Naive B cell (primary cell): ENCODE measurements around the gene ANGPTL4. TPM values are rescaled to one million over a fixed set of nuclear protein-coding genes. Genes with fewer than 3 reads are reported as not detected.
"Not testable (repeated sequence)": the region's sequence is repeated elsewhere in the genome, so short reads cannot be mapped to it uniquely, and the experiment has no call there.

Source experiments
- ATAC-seq, 2 donors: fragments of 150-1000 bp; cut with Tn5 transposase; 2 replicates each; pipeline ENCODE4 v1.10.0; 2021; ENCODE audit warnings: low read depth in 2 of 2, mild to moderate bottlenecking in 2 of 2, moderate library complexity in 2 of 2
- DNase-seq: peaks from one replicate; pipeline ENCODE4 v3.0.0; 2022
- H3K27ac Mint-ChIP-seq, 6 donors: one replicate each; pipeline ENCODE4 v1.8.0; 2020 to 2022; ENCODE audit warnings: mild to moderate bottlenecking in 6 of 6, mixed read lengths in 6 of 6, moderate library complexity in 5 of 6, inconsistent platforms in 2 of 6
- H3K27me3 Mint-ChIP-seq, 3 donors: one replicate each; pipeline ENCODE4 v1.8.0; 2021 to 2022; ENCODE audit warnings: mixed read lengths in 3 of 3, mild to moderate bottlenecking in 1 of 3
- H3K36me3 Mint-ChIP-seq, 2 donors: one replicate each; pipeline ENCODE4 v1.8.0; 2020 to 2022; ENCODE audit warnings: mixed read lengths in 2 of 2, inconsistent platforms in 1 of 2, mild to moderate bottlenecking in 1 of 2
- H3K4me1 Mint-ChIP-seq, 3 donors: one replicate each; pipeline ENCODE4 v1.8.0; 2020 to 2022; ENCODE audit warnings: mixed read lengths in 3 of 3, inconsistent platforms in 1 of 3, mild to moderate bottlenecking in 1 of 3, moderate library complexity in 1 of 3
- H3K4me3 Mint-ChIP-seq, 8 donors: one replicate each; pipeline ENCODE4 v1.8.0; 2020 to 2022; ENCODE audit warnings: mild to moderate bottlenecking in 8 of 8, mixed read lengths in 8 of 8, moderate library complexity in 8 of 8, inconsistent platforms in 2 of 8
- H3K9me3 Mint-ChIP-seq, 7 donors: one replicate each; pipeline ENCODE4 v1.8.0; 2020 to 2022; ENCODE audit warnings: mixed read lengths in 7 of 7, mild to moderate bottlenecking in 5 of 7, inconsistent platforms in 2 of 7, moderate library complexity in 1 of 7
- polyA plus RNA-seq, 6 donors: library from polyadenylated mRNA; unstranded; fragments of 300-500 nt; fragmentation: Illumina TruSeq; gene quantifications; one replicate each; pipeline ENCODE4 v1.2.3, GENCODE V29; 2021; ENCODE audit warnings: low read depth in 6 of 6

Gene ANGPTL4, protein sequence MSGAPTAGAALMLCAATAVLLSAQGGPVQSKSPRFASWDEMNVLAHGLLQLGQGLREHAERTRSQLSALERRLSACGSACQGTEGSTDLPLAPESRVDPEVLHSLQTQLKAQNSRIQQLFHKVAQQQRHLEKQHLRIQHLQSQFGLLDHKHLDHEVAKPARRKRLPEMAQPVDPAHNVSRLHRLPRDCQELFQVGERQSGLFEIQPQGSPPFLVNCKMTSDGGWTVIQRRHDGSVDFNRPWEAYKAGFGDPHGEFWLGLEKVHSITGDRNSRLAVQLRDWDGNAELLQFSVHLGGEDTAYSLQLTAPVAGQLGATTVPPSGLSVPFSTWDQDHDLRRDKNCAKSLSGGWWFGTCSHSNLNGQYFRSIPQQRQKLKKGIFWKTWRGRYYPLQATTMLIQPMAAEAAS
- polyA plus RNA-seq: not detected

- Mint-ChIP-seq H3K4me1 (peaks cover 13 to 21% (median 19%) of the 10 kb centered on the region in 3 donors), H3K27ac (peak within 1 kb of the TSS in 2 of 6 donors; percentile 37 to 75), H3K27me3 (peaks cover 24 to 76% (median 56%) of the 10 kb centered on the region in 3 donors), H3K4me3 (peak within 1 kb of the TSS in 7 of 8 donors; percentile 58 to 86 (median 81)), H3K36me3 (peaks cover 0 to 7% of the 10 kb centered on the region in 2 donors), H3K9me3 (peaks cover 0 to 2% (median 0%) of the 10 kb centered on the region in 7 donors)
- DNase-seq: no peak
- peak; percentile 37 to 70 for ATAC-seq
Measured at GRCh38 chr19:8363803-8364771, at the start of gene ANGPTL4. Gene ANGPTL4 (plus strand): TSS chr19:8364155. CDS start chr19:8364322, 167 bp downstream.

DNA sequence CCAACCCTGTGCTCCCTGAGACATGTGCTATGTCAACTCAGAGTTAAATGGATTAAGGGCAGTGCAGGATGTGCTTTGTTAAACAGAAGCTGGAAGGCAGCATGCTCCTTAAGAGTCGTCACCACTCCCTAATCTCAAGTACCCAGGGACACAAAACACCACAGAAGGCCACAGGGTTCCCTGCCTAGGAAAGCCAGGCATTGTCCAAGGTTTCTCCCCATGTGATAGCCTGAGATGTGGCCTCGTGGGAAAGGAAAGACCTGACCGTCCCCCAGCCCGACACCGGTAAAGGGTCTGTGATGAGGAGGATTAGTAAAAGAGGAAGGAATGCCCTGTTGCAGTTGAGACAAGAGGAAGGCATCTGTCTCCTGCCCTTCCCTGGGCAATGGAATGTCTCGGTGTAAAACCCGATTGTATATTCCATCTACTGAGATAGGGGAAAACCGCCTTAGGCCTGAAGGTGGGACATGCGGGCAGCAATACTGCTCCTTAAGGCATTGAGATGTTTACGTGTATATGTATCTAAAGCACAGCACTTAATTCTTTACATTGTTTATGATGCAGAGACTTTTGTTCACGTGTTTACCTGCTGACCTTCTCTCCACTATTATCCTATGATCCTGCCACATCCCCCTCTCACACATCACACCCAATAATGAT, 48.8 kb upstream of the ANGPTL4 start:
- Mint-ChIP-seq H3K4me3 (peak overlapping the region in 1 of 8 donors; percentile 58), H3K27ac (peak overlapping the region in 3 of 6 donors; percentile 23 to 67 (median 27)), H3K4me1 (peaks cover 4 to 23% (median 6%) of the 10 kb centered on the region in 3 donors)
- H3K9me3 Mint-ChIP-seq, H3K27me3 Mint-ChIP-seq, ATAC-seq, DNase-seq, H3K36me3 Mint-ChIP-seq: not testable (repeated sequence)

- H3K4me1 Mint-ChIP-seq: peaks cover 14 to 33% (median 19%) of the 10 kb centered on the region in 3 donors
- ATAC-seq (no peak), DNase-seq (no peak)
- no peaks in the 10 kb centered on the region for H3K27me3 Mint-ChIP-seq
- H3K27ac Mint-ChIP-seq: no peak overlapping the region
- H3K36me3 Mint-ChIP-seq: no peaks in the 10 kb centered on the region
- H3K4me3 Mint-ChIP-seq: peak overlapping the region in 1 of 8 donors; percentile 24
- no peaks in the 10 kb centered on the region for H3K9me3 Mint-ChIP-seq
Measured at GRCh38 chr19:8316351-8317125, 47.4 kb upstream of the ANGPTL4 start.

DNA sequence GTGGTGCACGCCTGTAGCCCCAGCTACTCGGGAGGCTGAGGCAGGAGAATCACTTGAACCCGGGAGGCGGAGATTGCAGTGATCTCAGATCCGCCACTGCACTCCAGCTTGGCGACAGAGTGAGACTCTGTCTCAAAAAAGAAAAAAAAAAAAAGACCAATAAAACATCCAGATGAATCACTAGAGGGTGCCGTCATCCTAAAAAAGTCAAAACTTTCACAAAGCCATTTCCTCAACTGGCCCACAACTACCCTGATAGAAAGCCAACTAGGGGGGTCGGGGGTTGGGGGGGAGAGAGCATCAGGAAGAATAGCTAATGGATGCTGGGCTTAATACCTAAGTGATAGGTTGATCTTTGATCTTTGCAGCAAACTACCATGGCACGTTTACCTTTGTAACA, 45.1 kb upstream of the ANGPTL4 start:
- peak overlapping the region in 1 of 6 donors; percentile 38 for H3K27ac Mint-ChIP-seq

GRCh38 chr19:8319807-8320520, 44.0 kb upstream of the ANGPTL4 start:
- Mint-ChIP-seq H3K9me3 (no peaks in the 10 kb centered on the region), H3K27me3 (no peaks in the 10 kb centered on the region), H3K27ac (peak overlapping the region; percentile 63 to 100 (median 98))

More for the DNA sequence above, 45.1 kb upstream of the ANGPTL4 start:
- Mint-ChIP-seq H3K4me3 (peak overlapping the region in 3 of 8 donors; percentile 41 to 72 (median 51)), H3K4me1 (peaks cover 19 to 52% (median 33%) of the 10 kb centered on the region in 3 donors)
- H3K36me3 Mint-ChIP-seq, ATAC-seq, H3K27me3 Mint-ChIP-seq, DNase-seq, H3K9me3 Mint-ChIP-seq: not testable (repeated sequence)

DNA sequence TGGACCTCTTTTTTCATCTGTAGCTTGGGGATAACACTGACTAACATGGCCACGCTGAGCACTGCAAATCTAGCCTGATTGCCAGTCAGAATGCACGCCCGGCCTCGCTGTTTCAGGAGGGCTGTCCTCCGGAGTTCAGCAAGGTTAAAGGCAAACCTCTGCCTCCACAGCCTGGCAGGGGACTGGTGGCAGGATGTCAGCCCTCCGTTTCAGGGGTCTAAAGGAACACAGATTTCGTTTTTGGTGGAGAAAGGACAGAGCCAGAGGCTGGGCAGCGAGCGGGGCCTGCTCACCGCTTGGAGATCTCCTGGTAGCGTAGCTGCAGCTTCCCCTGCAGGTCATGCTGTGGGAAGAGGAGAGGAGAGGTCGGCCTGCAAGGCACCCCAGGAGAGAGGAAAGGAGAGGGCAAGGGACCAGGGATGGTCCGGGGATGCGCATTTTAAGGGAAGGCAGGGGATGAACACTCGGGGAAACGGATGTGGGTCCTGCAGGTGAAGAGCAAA, 43.3 kb upstream of the ANGPTL4 start:
- Mint-ChIP-seq H3K36me3 (no peaks in the 10 kb centered on the region), H3K4me1 (peaks cover 19 to 55% (median 33%) of the 10 kb centered on the region in 3 donors), H3K27ac (peak overlapping the region; percentile 92 to 100 (median 98)), H3K9me3 (no peaks in the 10 kb centered on the region), H3K27me3 (no peaks in the 10 kb centered on the region), H3K4me3 (peak overlapping the region; percentile 95 to 99 (median 98))
- DNase-seq: no peak
- no peak for ATAC-seq

More at GRCh38 chr19:8319807-8320520, 44.0 kb upstream of the ANGPTL4 start:
- DNase-seq (no peak), ATAC-seq (no peak)
- Mint-ChIP-seq H3K4me1 (peaks cover 19 to 55% (median 33%) of the 10 kb centered on the region in 3 donors), H3K36me3 (no peaks in the 10 kb centered on the region), H3K4me3 (peak overlapping the region; percentile 95 to 99 (median 98))

GRCh38 chr19:8321067-8321985, 42.6 kb upstream of the ANGPTL4 start, which contains the start of the genes NDUFA7 and RPS28:
Gene NDUFA7 (minus strand): TSS chr19:8321375. CDS start chr19:8321358, 17 bp downstream.
Gene RPS28 (plus strand): TSS chr19:8321496. CDS start chr19:8321531, 35 bp downstream.
- Mint-ChIP-seq H3K9me3 (no peaks in the 10 kb centered on the region), H3K27ac (peak within 1 kb of the TSS; percentile 92 to 100 (median 98)), H3K27me3 (no peaks in the 10 kb centered on the region), H3K4me3 (peak within 1 kb of the TSS; percentile 95 to 99 (median 98)), H3K36me3 (no peaks in the 10 kb centered on the region), H3K4me1 (peaks cover 19 to 52% (median 33%) of the 10 kb centered on the region in 3 donors)
- DNase-seq (peak; percentile 96), ATAC-seq (peak; percentile 96 to 97)

DNA sequence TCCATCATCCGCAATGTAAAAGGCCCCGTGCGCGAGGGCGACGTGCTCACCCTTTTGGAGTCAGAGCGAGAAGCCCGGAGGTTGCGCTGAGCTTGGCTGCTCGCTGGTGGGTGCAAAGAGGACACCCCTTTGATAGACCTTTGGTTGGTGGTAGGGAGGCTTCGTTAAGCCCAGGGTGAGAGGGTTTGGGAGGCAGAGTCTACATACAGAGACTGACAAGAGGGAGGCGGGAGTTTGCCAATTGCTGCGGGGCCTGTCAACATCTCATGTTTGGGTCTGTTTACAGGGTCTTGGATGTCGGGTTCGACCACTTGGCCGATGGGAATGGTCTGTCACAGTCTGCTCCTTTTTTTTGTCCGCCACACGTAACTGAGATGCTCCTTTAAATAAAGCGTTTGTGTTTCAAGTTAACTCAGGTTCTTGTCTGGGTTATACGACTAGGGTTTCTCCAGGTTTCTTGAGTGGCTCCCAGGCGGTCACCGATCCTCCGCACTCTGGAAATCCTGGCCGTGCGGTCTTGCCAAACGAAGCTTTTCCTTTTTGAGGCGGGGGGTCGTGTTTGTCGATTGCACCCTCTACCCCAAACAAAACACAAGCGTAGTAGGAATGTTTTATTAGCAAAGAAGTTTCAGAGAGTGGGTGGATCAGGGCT, 41.8 kb upstream of the ANGPTL4 start:
- Mint-ChIP-seq H3K4me1 (peaks cover 19 to 48% (median 33%) of the 10 kb centered on the region in 3 donors), H3K36me3 (no peaks in the 10 kb centered on the region), H3K9me3 (no peaks in the 10 kb centered on the region), H3K27me3 (peaks cover 0 to 6% (median 5%) of the 10 kb centered on the region in 3 donors), H3K27ac (peak overlapping the region; percentile 92 to 100 (median 98)), H3K4me3 (peak overlapping the region; percentile 95 to 99 (median 98))
- ATAC-seq (no peak), DNase-seq (no peak)

DNA sequence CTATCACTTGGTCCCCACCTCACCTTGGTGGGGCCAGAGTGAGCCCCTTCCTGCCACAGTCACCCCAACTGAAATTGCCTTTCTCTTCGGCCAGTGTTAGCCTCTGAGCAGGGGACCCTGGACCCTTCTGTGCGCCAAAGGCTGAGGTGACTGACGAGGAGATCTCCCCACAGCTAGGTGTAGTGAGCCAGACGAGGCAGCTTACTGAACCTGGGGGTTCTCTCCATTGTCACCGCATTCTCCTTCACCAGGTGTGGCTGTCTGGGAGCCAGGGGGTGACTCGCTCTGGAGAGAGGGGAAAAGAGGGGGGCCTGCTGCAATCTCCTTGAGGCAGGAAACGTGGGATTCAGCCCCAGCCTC, 41.3 kb upstream of the ANGPTL4 start:
- H3K36me3 Mint-ChIP-seq: no peaks in the 10 kb centered on the region
- DNase-seq: no peak
- peak overlapping the region in 2 of 6 donors; percentile 98 to 99 for H3K27ac Mint-ChIP-seq
- peaks cover 19 to 44% (median 33%) of the 10 kb centered on the region in 3 donors for H3K4me1 Mint-ChIP-seq
- peaks cover 0 to 8% (median 5%) of the 10 kb centered on the region in 3 donors for H3K27me3 Mint-ChIP-seq
- no peak for ATAC-seq
- H3K9me3 Mint-ChIP-seq: no peaks in the 10 kb centered on the region
- peak overlapping the region; percentile 95 to 99 (median 98) for H3K4me3 Mint-ChIP-seq

DNA sequence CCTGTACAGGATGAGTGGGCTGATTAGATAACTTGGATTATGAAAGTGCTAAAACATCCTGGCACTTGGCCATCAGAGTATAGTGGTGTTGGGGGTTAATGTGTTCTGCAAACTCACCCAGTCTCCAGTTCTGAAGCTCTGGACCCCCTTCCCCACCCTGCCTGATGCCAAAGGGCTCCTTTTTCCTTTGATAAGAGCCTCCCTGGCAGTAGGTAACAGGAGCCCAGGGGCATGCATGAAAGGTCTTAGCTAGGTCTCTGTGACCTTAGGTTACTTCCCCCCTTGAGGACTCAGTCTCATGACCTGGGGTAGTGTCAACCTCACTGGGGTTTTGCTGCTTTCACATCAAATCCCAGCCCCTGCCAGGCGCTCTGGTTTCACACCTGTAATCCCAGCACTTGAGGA, 40.2 kb upstream of the ANGPTL4 start:
- no peak for ATAC-seq
- peaks cover 0 to 16% (median 12%) of the 10 kb centered on the region in 3 donors for H3K27me3 Mint-ChIP-seq
- no peaks in the 10 kb centered on the region for H3K9me3 Mint-ChIP-seq
- no peaks in the 10 kb centered on the region for H3K36me3 Mint-ChIP-seq
- no peak overlapping the region for H3K27ac Mint-ChIP-seq
- peaks cover 19 to 44% (median 33%) of the 10 kb centered on the region in 3 donors for H3K4me1 Mint-ChIP-seq
- H3K4me3 Mint-ChIP-seq: peak overlapping the region in 3 of 8 donors; percentile 33 to 99 (median 95)
- no peak for DNase-seq
